Testis (tissue), 2 donors: Measurements from ENCODE around the gene EIF5A2.

ENCODE experiments used
- CTCF ChIP-seq, 3 experiments: fragments of 450-650 bp in 2 of 3; fragments of 200-600 bp in 1 of 3; sonication (generic) in 1 of 3; IDR thresholded peaks; one replicate each; pipeline ENCODE4 v1.5.1; 2016 to 2019; ENCODE audit warnings: antibody characterized with exemption in 3 of 3, mild to moderate bottlenecking in 2 of 3, moderate library complexity in 1 of 3
- POLR2A ChIP-seq: fragments of 450-650 bp; IDR thresholded peaks from one replicate; pipeline ENCODE4 v1.6.1; 2017; ENCODE audit warnings: antibody characterized with exemption, mild to moderate bottlenecking, moderate library complexity

GRCh38 chr3:170941551-170941950, 33.1 kb upstream of the EIF5A2 start:
- TF ChIP-seq CTCF (IDR thresholded peaks at IDR 0.05) (no peak), POLR2A (no peak)
